ENCODE results near the gene PCBD2.
"Not testable (repeated sequence)": the region's sequence is repeated elsewhere in the genome, so short reads cannot be mapped to it uniquely, and the experiment has no call there.

PCBD2 gene

DNA sequence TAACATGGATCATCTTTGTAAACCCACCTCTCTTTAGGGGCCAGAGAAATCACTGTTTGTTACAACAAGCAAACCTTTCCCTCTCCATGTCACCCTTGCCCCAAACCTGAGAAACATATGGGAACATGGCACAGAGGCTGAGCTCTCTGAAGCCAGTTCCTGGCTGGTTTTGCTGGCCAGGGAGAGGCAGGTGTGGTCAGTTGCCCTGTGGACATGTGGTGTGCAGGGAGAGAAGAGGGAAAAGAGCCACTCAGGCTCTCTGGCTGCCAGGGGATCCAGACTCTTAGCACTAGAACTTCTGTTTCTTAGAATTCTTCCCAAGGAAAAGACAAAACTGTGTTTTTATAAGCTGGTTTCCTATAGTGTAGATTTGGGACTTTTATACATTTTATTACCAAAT, 58.2 kb downstream of the PCBD2 start:
- DNase-seq (ENCODE audit: low spot score), result no peak

DNA sequence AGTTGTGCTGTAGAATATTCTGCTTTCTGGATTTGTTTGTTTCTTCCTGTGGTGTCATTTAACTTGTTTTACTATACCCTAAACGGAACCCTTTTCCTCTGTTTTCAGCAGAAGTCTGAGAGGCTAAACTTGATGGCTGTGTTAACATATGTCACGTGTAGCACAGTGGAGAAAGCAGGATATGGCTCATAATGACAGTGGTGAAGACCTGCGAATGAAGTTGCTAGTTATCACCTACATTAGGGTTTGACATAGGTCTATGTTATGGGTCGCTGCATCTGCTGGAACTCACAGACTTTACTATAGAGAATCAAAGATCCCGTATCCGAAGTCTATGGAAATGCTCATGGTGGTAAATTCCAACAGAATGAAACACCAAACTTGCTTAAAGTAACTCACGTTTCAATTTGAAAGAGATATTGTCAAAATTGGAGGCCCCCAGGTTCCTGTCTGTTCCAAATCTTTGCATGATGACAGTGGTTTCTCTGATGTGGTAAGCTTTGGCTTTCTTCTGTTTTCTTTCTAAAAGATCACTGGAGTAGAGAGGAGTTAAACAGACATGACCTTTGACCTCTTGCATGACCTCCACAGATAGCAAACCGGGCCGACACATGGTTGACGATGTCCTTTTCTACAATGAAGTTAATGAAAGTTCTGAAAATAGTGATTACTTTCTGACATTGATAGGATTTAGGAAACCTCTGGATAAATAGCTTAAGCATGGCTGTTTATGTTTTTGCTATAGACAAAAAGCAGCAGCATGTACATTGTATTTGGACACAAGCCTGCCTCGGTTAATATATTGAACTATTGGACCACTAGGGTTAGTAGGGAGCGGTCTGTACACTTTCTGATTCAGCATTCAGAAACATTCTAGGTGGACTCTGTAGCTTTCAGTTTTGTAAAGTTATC, 59.7 kb downstream of the PCBD2 start:
- DNase-seq (ENCODE audit: low spot score), result peak; percentile 3

DNA sequence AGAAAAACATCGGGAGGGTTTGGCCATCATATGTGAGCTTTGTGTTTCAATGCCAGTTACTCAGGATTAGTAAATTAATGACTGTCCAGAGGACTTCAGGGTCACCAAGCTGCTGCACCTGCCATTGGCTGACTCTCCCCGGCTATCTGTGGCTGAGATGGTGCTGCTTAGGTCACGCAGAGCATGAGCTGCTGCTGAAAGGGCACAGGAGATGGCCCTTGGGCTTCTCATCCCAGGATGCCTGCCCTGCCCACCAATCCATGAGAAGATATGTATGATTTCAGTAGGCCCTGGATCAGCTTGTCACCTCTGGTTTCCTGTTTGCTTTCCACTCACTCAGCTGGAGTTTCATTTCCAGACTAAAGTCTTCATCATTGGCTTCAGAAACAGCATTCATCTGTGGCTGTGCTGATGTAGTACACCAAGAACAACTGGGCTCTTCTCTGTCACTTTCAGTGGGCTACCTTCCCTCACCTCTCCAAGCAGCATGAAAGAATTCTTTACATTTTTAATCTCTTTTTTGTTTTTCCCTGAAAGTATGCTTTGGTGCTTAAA, 60.4 kb downstream of the PCBD2 start:
- no peak for DNase-seq (ENCODE audit: low spot score)

DNA sequence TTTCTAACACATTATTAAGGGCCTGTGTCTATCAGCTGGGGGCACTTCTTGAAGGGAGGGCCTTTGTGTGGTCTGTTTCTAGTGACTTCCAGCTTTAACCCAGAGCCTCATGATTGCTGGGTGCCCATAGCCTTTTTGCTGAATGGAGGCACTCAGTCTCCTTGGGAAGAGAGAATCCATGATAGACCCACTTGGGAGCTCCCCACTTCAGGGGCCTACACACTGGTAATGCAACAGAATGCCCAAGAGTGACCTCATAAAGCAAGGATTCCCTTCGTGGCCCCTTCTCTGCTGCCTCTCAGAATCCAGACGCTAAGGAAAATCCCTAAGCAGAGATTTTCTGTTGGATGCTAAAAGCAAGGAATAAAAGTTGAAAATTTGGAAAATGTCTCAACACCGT, 62.7 kb downstream of the PCBD2 start, which contains the start of gene CATSPER3:
CATSPER3 (plus strand) TSS at position 301 of the 400 bp plus-strand sequence; CDS start at position 386, 85 bp downstream.
- no peak for DNase-seq (ENCODE audit: low spot score)

DNA sequence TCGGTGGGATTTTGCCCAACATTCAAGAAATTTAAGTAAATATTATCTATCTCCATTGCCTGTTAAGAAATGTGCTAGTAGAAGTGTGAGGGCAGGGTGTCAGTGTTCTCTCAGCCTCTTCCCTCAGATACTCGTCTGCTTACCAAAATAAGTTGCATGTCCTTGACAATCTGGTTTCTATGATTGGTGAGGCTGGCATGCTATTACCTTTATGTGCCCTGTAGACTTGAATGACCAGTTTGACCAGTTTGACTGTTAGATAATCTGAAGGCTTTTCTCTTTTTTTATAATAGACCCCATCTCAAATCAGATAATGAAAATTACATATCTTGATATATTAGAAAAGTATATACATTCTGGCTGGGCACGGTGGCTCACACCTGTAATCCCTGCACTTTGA, 63.1 kb downstream of the PCBD2 start:
- DNase-seq (ENCODE audit: low spot score), result no peak

DNA sequence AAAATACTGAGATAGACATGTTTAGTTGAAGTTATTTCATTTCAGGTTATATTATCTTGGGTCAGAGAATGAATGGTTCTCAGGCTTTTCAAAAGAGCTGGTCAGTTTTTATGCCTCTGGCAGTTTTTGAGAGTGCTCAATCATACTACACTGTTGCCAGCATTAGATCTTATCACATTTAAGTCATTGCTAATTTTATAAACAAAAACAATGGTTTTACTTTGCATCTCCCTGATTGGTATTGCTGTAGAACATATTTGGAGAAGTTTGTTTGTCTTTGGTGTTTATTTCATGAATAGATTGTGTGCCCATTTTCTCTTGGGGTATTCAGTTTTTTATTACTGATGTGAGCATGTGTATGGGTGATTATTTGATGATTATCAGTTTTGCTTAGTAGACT, 64.2 kb downstream of the PCBD2 start:
- DNase-seq (ENCODE audit: low spot score), result no peak

DNA sequence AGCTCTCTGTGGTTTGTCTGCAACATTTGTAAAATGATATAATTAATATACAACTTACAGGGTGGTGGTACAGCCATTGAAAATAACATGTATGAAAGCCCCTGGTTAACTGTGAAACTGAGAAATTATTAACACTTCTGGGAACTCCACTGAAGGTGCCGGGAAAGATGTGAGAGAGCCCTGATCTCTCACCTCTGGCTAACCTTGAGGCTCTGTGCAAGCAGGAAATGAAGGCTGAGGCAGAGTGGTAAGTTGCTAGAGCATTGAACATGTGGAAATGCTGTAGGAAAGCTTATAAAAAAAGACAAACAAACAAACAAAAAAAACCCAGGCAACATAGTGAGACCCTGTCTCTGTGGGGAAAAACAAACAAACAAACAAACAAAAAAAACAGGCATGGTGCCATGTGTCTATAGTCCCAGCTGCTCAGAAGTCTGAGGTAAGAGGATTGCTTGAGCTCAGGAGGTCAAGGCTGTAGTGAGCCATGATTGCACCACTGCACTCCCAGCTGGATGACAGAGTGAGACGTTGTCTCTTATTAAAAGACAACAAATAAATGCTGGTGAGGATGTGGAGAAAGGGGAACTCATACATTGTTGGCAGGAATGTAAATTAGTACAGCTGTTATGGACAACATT, 70.3 kb downstream of the PCBD2 start:
- DNase-seq (ENCODE audit: low spot score), result no peak

DNA sequence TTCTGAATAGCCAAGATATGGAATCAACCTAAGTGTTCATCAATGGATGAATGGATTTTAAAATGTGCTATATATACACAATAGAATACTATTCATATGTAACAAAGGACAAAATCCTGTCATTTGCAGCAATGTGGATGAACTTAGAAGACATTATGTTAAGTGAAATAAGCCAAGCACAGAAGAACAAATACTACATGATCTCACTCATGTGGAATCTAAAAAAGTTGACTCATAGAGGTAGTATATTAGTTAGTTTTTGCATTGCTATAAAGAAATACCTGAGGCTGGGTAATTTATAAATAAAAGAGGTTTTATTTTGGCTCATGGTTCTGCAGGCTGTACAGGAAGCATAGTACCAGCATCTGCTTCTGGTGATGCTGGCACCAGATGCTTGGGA, 70.9 kb downstream of the PCBD2 start:
- no peak for DNase-seq (ENCODE audit: low spot score)

DNA sequence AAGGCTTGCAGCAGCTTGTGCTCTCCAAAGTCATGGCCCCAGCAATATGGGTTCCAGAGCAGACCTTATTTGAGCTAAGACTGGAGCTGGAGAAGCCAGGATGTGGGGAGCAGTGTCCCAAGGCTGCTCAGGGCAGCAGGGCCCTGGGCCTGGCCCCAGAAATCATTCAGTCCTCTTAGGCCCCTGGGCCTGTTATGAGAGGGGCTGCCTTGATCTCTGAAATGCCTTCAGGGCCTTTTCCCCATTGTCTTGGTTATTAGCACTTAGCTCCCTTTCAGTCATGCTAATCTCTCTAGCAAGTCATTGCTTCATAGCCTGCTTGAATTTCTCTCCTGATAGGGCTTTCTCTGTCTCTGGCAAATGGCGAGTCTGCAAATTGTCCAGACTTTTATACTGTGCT, 71.9 kb downstream of the PCBD2 start:
- DNase-seq (ENCODE audit: low spot score), result no peak

DNA sequence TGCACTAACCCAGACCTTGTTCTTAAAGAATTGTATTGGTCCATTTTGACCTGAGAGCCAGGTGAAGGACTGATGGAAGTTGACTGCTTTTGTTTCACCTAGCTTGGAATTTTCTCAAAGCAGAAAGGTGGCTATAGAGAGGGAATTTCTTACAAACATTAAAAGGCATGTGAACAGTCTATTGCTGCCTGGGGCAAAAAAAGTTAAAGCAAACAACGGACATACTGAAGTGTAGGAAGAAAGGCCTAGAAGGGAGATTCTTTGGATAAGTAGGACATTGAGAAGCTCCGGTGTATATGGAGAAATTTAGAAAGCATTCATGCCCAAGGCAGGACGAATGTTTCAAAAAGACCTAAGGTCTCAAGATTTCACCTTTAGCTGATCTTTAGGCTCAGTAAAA, 74.5 kb downstream of the PCBD2 start:
- DNase-seq (ENCODE audit: low spot score), result no peak

DNA sequence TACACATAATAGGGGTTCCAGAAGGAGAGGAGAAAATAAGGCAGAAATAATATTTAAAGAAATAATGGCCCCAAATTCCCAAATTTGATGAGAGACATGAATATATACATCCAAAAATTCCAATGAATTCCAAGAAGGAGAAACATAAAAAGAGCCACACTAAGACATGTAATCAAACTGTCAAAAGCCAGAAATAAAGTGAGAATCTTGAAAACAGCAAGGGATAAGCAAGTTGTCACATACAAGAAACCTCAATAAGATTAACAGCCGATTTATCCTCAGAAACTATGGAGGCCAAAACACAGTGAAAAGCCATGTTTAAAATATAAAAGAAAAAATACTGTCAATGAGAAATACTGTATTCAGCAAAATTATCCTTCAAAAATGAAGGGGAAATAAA, 77.3 kb downstream of the PCBD2 start:
- DNase-seq (ENCODE audit: low spot score), result no peak

DNA sequence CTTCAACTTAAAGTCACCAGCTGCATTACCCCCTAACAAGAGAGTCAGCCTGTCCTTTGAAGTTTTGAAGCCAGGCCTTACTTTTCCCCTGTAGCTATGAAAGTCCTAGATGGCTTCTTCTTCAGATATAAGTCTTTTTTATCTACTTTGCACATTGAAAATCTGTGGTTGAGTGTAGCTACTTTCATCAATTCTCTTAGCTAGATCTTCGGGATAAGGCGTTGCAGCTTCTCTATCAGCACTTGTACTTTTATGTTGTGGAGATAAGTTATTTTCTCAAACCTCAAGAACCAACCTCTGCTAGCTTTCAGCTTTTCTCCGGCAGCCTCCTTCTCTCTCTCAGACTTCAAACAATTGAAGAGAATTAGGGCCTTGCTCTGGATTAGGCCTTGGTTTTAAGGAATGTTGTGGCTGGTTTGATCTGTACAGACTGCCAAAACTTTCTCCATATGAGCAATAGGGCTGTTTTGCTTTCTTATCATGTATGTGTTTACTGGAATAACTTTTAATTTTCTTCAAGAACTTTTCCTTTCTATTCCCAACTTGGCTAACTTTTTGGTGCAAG, 84.4 kb downstream of the PCBD2 start:
- no peak for DNase-seq (ENCODE audit: low spot score)

DNA sequence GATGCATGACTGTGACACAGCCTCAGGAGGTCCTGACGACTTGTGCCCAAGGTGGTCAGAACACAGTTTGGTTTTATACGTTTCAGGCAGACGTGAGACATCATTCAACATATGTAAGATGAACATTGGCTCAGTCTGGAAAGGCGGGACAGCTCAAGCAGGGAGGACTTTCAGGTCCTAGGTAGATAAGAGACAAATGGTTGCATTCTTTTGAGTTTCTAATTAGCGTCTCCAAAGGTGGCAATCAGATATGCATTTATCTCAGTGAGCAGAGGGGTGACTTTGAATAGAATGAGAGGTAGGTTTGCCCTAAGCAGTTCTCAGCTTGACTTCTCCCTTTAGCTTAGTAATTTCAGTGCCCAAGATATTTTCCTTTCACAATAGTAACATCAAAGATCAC, 85.3 kb downstream of the PCBD2 start:
- not testable (repeated sequence) for DNase-seq (ENCODE audit: low spot score)

DNA sequence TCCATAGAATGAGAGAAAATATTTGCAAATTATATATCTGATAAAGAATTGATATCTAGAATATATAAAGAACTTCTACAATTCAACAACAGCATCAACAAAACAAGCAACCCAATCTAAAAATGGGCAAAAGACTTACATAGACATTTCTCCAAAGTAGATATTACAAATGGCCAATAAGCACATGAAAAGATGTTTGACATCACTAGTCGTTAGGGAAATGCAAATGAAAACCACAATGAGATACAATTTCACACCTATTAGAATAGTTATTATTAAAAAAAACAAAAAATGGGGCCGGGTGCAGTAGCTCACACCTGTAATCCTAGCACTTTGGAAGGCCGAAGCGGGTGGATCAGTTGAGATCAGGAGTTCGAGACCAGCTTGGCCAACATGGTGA, 87.2 kb downstream of the PCBD2 start:
- DNase-seq (ENCODE audit: low spot score), result no peak

DNA sequence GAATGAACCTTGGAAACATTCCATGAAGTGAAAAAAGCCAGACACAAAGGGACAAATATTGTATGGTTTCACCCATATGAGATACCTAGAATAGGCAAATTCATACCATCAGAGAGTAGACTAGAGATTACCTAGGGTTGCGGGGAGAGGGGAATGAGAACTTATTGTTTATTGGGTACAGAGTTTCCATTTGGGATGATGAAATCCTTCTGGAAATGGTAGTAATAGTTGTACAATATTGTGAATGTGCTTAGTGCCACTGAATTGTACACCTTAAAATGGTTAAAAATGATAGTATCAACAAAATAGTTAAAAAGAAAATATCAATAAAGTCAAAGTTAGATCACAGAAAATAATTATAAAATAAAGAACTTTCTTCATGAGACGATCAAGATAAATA, 88.2 kb downstream of the PCBD2 start:
- no peak for DNase-seq (ENCODE audit: low spot score)

DNA sequence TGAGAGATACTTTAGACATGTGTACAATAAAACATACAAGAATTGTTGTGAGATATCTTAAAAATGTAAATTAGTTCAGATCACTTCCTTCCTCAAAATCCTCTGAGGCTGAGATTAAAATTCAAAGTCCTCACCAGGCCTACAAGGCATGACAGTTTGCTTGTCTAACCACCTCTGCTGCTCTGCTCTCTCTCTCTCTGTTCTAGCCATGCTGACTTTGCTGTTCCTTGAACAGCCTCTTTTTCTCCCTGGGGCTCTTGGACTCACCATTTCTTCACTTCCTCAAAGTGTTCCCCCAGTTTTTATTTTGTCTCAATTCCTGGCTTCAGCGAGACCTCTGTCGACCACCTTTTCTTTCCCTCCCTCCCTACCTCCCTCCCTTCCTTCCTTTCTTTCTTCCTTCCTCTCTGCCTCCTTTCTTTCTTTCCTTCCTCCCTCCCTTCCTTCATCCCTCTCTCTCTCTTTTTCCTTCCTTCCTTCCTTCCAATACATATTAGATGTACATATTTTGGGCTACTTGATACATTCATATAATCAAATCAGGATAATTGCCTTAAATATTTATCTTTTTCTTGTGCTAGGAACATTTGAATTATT, 89.7 kb downstream of the PCBD2 start:
- no peak for DNase-seq (ENCODE audit: low spot score)

DNA sequence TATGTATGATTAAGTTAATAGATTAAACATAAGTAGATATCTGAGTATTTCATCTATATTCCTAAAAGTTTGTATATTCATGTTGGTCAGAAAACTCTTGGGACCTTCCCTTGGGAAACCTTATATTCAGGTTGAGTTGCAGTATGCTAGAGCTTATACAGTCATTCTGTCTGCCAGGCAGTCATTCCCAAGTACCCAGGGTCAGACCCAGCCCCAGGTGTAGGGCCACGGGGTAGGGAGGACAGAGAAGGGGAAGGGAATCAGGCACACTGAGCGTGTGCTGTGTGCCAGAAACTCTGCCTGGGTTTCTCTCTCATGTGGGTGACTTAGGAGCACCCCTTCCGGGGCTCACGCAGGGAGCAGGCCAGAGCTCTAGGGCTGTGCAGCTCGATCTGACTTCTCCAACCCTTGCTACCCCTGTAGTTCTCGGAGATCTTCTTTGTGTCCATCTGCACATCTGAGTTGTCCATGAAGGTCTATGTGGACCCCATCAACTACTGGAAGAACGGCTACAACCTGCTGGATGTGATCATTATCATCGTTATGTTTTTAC, 91.0 kb downstream of the PCBD2 start:
- DNase-seq (ENCODE audit: low spot score), result no peak

DNA sequence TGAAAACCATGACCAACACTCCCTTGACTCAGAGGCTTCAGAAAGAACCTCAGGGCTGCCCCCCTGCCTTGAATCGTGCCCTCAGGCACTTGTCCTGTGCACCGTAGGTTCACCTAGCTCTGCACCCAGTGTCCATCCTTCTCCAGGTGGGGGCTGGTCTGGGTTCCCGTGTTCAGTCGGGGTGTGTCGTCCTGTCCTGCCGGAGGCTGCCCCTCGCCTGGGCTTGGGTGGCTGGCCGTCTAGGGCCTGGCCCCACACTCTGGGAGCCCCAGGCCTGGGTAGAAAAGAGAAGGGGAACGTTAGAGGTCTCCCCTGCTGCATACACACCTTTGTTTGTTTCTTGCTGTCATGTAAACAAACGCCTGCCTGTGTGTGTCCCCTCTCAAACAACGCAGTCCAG, 92.1 kb downstream of the PCBD2 start:
- DNase-seq (ENCODE audit: low spot score), result no peak

DNA sequence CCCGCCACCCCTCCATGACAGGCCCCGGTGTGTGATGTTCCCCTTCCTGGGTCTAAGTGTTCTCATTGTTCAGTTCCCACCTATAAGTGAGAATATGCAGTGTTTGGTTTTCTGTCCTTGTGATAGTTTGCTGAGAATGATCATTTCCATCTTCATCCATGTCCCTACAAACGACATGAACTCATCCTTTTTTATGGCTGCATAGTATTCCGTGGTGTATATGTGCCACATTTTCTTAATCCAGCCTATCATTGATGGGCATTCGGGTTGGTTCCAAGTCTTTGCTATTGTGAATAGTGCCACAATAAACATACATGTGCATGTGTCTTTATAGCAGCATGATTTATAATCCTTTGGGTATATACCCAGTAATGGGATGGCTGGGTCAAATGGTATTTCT, 93.1 kb downstream of the PCBD2 start:
- DNase-seq (ENCODE audit: low spot score), result not testable (repeated sequence)

DNA sequence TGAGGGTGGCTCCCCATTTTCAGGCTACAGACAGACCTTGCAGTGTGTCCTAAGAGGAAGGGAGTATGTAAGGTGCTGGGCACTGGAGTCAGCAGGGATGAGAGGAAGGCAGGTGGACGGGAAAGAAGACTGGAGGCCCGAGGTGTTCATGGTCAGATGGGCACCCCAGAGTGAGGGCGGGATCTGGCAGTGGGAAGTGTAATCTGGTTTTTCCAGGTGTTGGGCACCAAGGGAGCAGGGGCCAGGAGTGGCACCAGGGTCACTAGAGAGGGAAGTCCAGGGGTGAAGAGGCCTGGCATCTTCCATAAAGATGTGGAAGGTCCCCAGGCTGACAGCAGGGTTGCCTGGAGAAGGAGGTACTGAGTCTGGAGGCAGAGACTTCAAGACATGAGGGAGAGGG, 99.4 kb downstream of the PCBD2 start:
- DNase-seq (ENCODE audit: low spot score), result no peak

DNA sequence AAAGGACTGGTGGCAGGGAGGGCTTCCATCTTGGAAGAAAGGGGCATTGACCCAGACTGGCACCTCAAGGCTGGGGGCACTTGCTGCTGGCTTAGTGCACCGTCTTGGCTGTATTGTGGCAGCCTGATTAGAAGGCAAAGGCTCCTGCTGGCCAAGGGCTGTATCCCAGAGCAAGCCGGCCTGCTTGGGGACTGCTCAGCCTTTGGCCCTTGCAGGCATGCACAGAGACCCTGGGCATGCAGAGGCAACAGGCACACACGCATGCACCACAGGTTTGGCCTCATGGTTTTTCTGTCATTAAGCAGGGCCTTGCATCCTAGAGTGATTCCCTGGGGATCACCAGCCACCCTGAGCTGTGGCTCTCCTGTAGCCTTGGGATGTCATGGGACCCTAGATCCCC, 100.1 kb downstream of the PCBD2 start:
- no peak for DNase-seq (ENCODE audit: low spot score)

DNA sequence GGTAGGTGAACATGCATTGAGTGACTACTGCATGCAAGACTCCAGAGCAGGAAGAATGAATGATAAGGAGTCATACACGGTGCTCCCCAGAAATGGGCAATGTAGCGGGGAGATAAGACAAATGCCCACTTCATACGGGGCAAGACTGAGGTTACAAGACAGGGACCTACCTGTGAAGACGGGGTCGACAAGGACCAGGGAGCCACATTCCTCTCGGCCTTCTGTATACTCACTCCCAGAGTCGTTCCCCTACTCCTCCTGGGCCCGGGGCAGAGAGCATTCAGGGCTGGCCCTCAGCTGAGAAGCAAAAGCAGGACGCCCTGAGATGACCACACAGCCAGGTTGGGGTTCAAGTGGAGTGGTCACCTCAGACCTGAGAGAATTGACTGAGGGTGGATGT, 102.4 kb downstream of the PCBD2 start:
- DNase-seq (ENCODE audit: low spot score), result no peak
